H1 (cell line): ENCODE measurements around the gene MITF. TPM values are rescaled to one million over a fixed set of nuclear protein-coding genes. Genes with fewer than 3 reads are reported as not detected.

Source experiments
- CTCF ChIA-PET: fragments of 300-600 bp; sonication (Branson Sonifier 250); formaldehyde crosslinking; loops from one replicate; lab custom pipeline; 2021; ENCODE audit not compliant: partially characterized antibody; lab: Charles Lee
- POLR2A ChIA-PET: fragments of 300-600 bp; sonication (Branson Sonifier 250); formaldehyde crosslinking; loops from one replicate; lab custom pipeline; 2021; ENCODE audit warnings: inconsistent platforms; ENCODE audit not compliant: partially characterized antibody; lab: Charles Lee
- DNase-seq, 2 experiments: peaks; one replicate each; pipeline versions ENCODE4 v3.0.0 to v3.0.0-alpha.2; 2010 to 2022; ENCODE audit warnings: low spot score in 2 of 2, low read depth in 1 of 2, mixed read lengths in 1 of 2
- FAIRE-seq: peaks from 2 replicates; lab custom pipeline; 2011; peaks lifted over from hg19 to GRCh38; lab: Jason Lieb, UNC
- H2AFZ ChIP-seq: 2 replicates; pipeline ENCODE4 v1.8.1; 2012; ENCODE audit warnings: low read length, inconsistent platforms
- H2AK5ac ChIP-seq: 2 replicates; pipeline ENCODE4 v1.6.1; 2013; ENCODE audit warnings: low read depth, low read length
- H2BK120ac ChIP-seq: replicated peaks from 2 replicates; pipeline ENCODE3; 2013; ENCODE audit warnings: low read depth, low read length, inconsistent platforms
- H2BK12ac ChIP-seq: 2 replicates; pipeline ENCODE4 v1.6.1; 2013; ENCODE audit warnings: low read depth, low read length
- H2BK15ac ChIP-seq: 2 replicates; pipeline ENCODE4 v1.6.1; 2013; ENCODE audit warnings: low read length
- H2BK20ac ChIP-seq: 2 replicates; pipeline ENCODE4 v1.6.1; 2013; ENCODE audit warnings: low read length
- H2BK5ac ChIP-seq: 2 replicates; pipeline ENCODE4 v1.6.1; 2013; ENCODE audit warnings: low read depth, low read length
- H3K14ac ChIP-seq: 2 replicates; pipeline ENCODE4 v1.6.1; 2013; ENCODE audit warnings: inconsistent platforms; ENCODE audit not compliant: insufficient read length
- H3K18ac ChIP-seq: 2 replicates; pipeline ENCODE4 v1.6.1; 2013; ENCODE audit warnings: low read length; ENCODE audit errors: extremely low read depth
- H3K23ac ChIP-seq: 2 replicates; pipeline ENCODE4 v1.6.1; 2013; ENCODE audit warnings: inconsistent platforms; ENCODE audit not compliant: insufficient read length
- H3K23me2 ChIP-seq: 2 replicates; pipeline ENCODE4 v1.6.1; 2013; ENCODE audit warnings: low read depth, low read length
- H3K27ac ChIP-seq: 2 replicates; pipeline ENCODE4 v1.6.1; 2011; ENCODE audit warnings: low read depth, low read length, inconsistent platforms
- H3K27me3 ChIP-seq, 4 experiments: replicated peaks in 1 of 4; 1 replicate in 1 of 4; 2 replicates in 3 of 4; pipeline versions ENCODE4 v1.6.1 to v1.8.1; 2011 to 2013; ENCODE audit warnings: low read length in 3 of 4, mild to moderate bottlenecking in 3 of 4, inconsistent platforms in 2 of 4, mixed read lengths in 2 of 4, moderate library complexity in 1 of 4; ENCODE audit not compliant: control insufficient read depth in 3 of 4, insufficient read depth in 3 of 4; ENCODE audit errors: extremely low read depth in 1 of 4
- H3K36me3 ChIP-seq, 4 experiments: 2 replicates each; pipeline versions ENCODE4 v1.6.1 to v1.8.1; 2011 to 2013; ENCODE audit warnings: mild to moderate bottlenecking in 4 of 4, low read length in 3 of 4, moderate library complexity in 2 of 4, control low read depth in 1 of 4, inconsistent platforms in 1 of 4; ENCODE audit not compliant: insufficient read depth in 4 of 4, control insufficient read depth in 2 of 4
- H3K4ac ChIP-seq: replicated peaks from 2 replicates; pipeline ENCODE3; 2013; ENCODE audit warnings: low read length, low read depth, mixed read lengths, inconsistent platforms; ENCODE audit not compliant: insufficient read length
- H3K4me1 ChIP-seq, 4 experiments: replicated peaks in 1 of 4; 1 replicate in 1 of 4; 2 replicates in 3 of 4; pipeline versions ENCODE4 v1.6.1 to v1.8.1; 2011 to 2013; ENCODE audit warnings: low read length in 3 of 4, inconsistent platforms in 2 of 4, mixed read lengths in 1 of 4; ENCODE audit not compliant: insufficient read depth in 4 of 4, control insufficient read depth in 3 of 4
- H3K4me2 ChIP-seq, 2 experiments: 2 replicates each; pipeline versions ENCODE4 v1.6.1 to v1.8.1; 2011 to 2013; ENCODE audit warnings: low read depth in 2 of 2, low read length in 2 of 2, control low read depth in 1 of 2, inconsistent platforms in 1 of 2, mild to moderate bottlenecking in 1 of 2; ENCODE audit not compliant: insufficient read depth in 1 of 2
- H3K4me3 ChIP-seq, 4 experiments: fragments of 200-600, 300-600 bp in 1 of 4; sonication (generic), shearing (Covaris generic), sonication (Bioruptor Twin) in 1 of 4; 2 replicates each; pipeline versions ENCODE4 v1.5.1 to v1.8.1; 2011 to 2016; ENCODE audit warnings: low read length in 4 of 4, low read depth in 3 of 4, control low read depth in 2 of 4, inconsistent platforms in 2 of 4, mild to moderate bottlenecking in 2 of 4, mixed read lengths in 1 of 4, moderate library complexity in 1 of 4; ENCODE audit not compliant: insufficient read depth in 2 of 4; ENCODE audit errors: extremely low read depth in 1 of 4
- H3K56ac ChIP-seq: replicated peaks from 2 replicates; pipeline ENCODE3; 2013; ENCODE audit warnings: low read depth, mild to moderate bottlenecking, mixed read lengths, low read length, inconsistent platforms; ENCODE audit not compliant: insufficient read length
- H3K79me1 ChIP-seq: 2 replicates; pipeline ENCODE4 v1.6.1; 2013; ENCODE audit warnings: low read depth, low read length, control low read depth
- H3K79me2 ChIP-seq, 2 experiments: 2 replicates each; pipeline versions ENCODE4 v1.6.1 to v1.8.1; 2012 to 2013; ENCODE audit warnings: low read length in 2 of 2, mild to moderate bottlenecking in 2 of 2, inconsistent platforms in 1 of 2; ENCODE audit not compliant: insufficient read depth in 2 of 2, control insufficient read depth in 1 of 2
- H3K9ac ChIP-seq, 4 experiments: replicated peaks in 1 of 4; 1 replicate in 1 of 4; 2 replicates in 3 of 4; pipeline versions ENCODE4 v1.6.1 to v1.8.1; 2011 to 2013; ENCODE audit warnings: low read depth in 3 of 4, low read length in 3 of 4, control low read depth in 2 of 4, mild to moderate bottlenecking in 2 of 4, moderate library complexity in 2 of 4, inconsistent platforms in 1 of 4; ENCODE audit errors: extremely low read depth in 1 of 4
- H3K9me3 ChIP-seq, 2 experiments: 2 replicates each; pipeline versions ENCODE4 v1.6.1 to v1.8.1; 2012 to 2013; ENCODE audit warnings: mild to moderate bottlenecking in 2 of 2, moderate library complexity in 2 of 2, control low read depth in 1 of 2, inconsistent platforms in 1 of 2, low read depth in 1 of 2, low read length in 1 of 2, mixed read lengths in 1 of 2; ENCODE audit not compliant: insufficient read depth in 2 of 2
- H4K20me1 ChIP-seq, 2 experiments: replicated peaks in 1 of 2; 2 replicates each; pipeline versions ENCODE3 to v1.8.1; 2011 to 2013; ENCODE audit warnings: inconsistent platforms in 2 of 2, low read length in 2 of 2, mild to moderate bottlenecking in 1 of 2; ENCODE audit not compliant: insufficient read depth in 2 of 2, control insufficient read depth in 1 of 2
- H4K5ac ChIP-seq: 2 replicates; pipeline ENCODE4 v1.6.1; 2013; ENCODE audit warnings: low read length, low read depth, mixed read lengths, inconsistent platforms; ENCODE audit not compliant: insufficient read length
- H4K8ac ChIP-seq: 2 replicates; pipeline ENCODE4 v1.8.0; 2013; ENCODE audit warnings: mild to moderate bottlenecking, moderate library complexity, low read length, inconsistent platforms; ENCODE audit not compliant: insufficient read depth; ENCODE audit errors: extremely low read depth
- H4K91ac ChIP-seq: replicated peaks from 2 replicates; pipeline ENCODE3; 2013; ENCODE audit warnings: low read length, mixed read lengths, inconsistent platforms; ENCODE audit not compliant: insufficient read length
- ATF2 ChIP-seq: IDR thresholded peaks from 2 replicates; pipeline ENCODE4 v1.6.1; 2012; ENCODE audit warnings: low read length, inconsistent platforms
- CREB1 ChIP-seq: IDR thresholded peaks from 2 replicates; pipeline ENCODE4 v1.6.1; 2012; ENCODE audit warnings: inconsistent platforms
- GTF2F1 ChIP-seq: IDR thresholded peaks from 2 replicates; pipeline ENCODE4 v1.6.1; 2012; ENCODE audit warnings: low read depth, low read length, improper control_type of control experiment, borderline replicate concordance
- NRF1 ChIP-seq: IDR thresholded peaks from 2 replicates; pipeline ENCODE4 v1.6.1; 2011; ENCODE audit warnings: mild to moderate bottlenecking, low read depth, low read length, improper control_type of control experiment
- POU5F1 ChIP-seq: IDR thresholded peaks from 2 replicates; pipeline ENCODE4 v1.6.1; 2011; ENCODE audit warnings: low read depth, mild to moderate bottlenecking, low read length, moderate library complexity
- SP1 ChIP-seq: IDR thresholded peaks from 2 replicates; pipeline ENCODE4 v1.6.1; 2011; ENCODE audit warnings: low read depth, low read length
- SUZ12 ChIP-seq: fragments of 200-600 bp; sonication (generic); IDR thresholded peaks from 2 replicates; pipeline ENCODE4 v1.6.1; 2012; ENCODE audit warnings: mild to moderate bottlenecking, inconsistent platforms, low read length, moderate library complexity, mixed read lengths
- USF2 ChIP-seq: IDR thresholded peaks from 2 replicates; pipeline ENCODE4 v1.6.1; 2011; ENCODE audit warnings: low read length, improper control_type of control experiment
- WGBS, 2 experiments: shearing (Covaris generic) in 1 of 2; methylation state at CpG; one replicate each; pipeline versions ENCODE4 v1.1.6 to v1.1.7; 2013 to 2015; ENCODE audit warnings: low lambda C conversion rate in 2 of 2, mixed read lengths in 2 of 2, inconsistent platforms in 1 of 2, low coverage in 1 of 2, missing lambda C conversion rate in 1 of 2; ENCODE audit not compliant: insufficient replicate concordance in 2 of 2, insufficient coverage in 1 of 2, insufficient read length in 1 of 2; ENCODE audit errors: extremely low coverage in 1 of 2, missing lambda C conversion rate in 1 of 2; 5-methylcytosine and 5-hydroxymethylcytosine counted together
- polyA plus RNA-seq, 7 experiments: library from polyadenylated mRNA; depleted of rRNA in 3 of 7; stranded (reverse) in 5 of 7; unstranded in 2 of 7; fragments of >200 nt in 5 of 7; fragments of 200-250 nt in 2 of 7; gene quantifications; 1 replicate in 5 of 7; 2 replicates in 1 of 7; 4 replicates in 1 of 7; pipeline versions ENCODE4 v1.2.1 to v1.2.3, GENCODE V29; 2011 to 2013; ENCODE audit warnings: missing spikeins in 2 of 7, mixed read lengths in 2 of 7
- total RNA-seq: library from RNA; stranded (reverse); fragmentation: NEBNext Ultra II Directional; extraction: Animal tissue kit (Norgen Biotek cat#: 25700); gene quantifications from 2 replicates; pipeline ENCODE4 v1.2.1, GENCODE V29; 2021

The MITF gene
- total and polyA plus RNA-seq, 2 of the 8 experiments (the other 6 are each of a cell fraction or from before 2014, with no cell fraction given): 0.53 to 1.4 TPM

- Histone ChIP-seq H3K9me3 (no peaks in the 10 kb centered on the region), H3K27ac (no peak overlapping the region), H4K20me1 (no peaks in the 10 kb centered on the region), H3K4me3 (no peak overlapping the region), H3K36me3 (no peaks in the 10 kb centered on the region), H3K56ac (no peak overlapping the region), H3K23ac (no peak overlapping the region), H3K79me2 (no peaks in the 10 kb centered on the region), H4K8ac (no peak overlapping the region), H2AFZ (no peak overlapping the region), H3K18ac (no peak overlapping the region), H2BK5ac (no peak overlapping the region), H2BK12ac (no peak overlapping the region), H3K14ac (no peak overlapping the region), H3K9ac (no peak overlapping the region), H3K4me2 (no peak overlapping the region), H2BK20ac (no peak overlapping the region), H3K4ac (no peak overlapping the region), H3K79me1 (no peaks in the 10 kb centered on the region), H3K4me1 (no peaks in the 10 kb centered on the region), H3K27me3 (no peaks in the 10 kb centered on the region), H2BK15ac (no peak overlapping the region), H2BK120ac (no peak overlapping the region), H4K91ac (no peak overlapping the region), H3K23me2 (no peaks in the 10 kb centered on the region), H2AK5ac (no peak overlapping the region), H4K5ac (no peak overlapping the region)
- 93% methylated on average over 3 of the region's 3 CpGs; no CpG with 5 or more reads in 1 of the 2 experiments for WGBS, 2 experiments
- FAIRE-seq (no peak), DNase-seq (no peak)
- TF ChIP-seq CREB1 (no peak), GTF2F1 (no peak), POU5F1 (no peak), ATF2 (no peak), NRF1 (no peak), SUZ12 (no peak), USF2 (no peak), SP1 (no peak)
- CTCF ChIA-PET: no interaction called here
- POLR2A ChIA-PET: no interaction called here
Measured at GRCh38 chr3:69775751-69776150, 36.5 kb downstream of the MITF start.
